Esophagus squamous epithelium (tissue), 4 donors: ENCODE data around the gene RPSA.

Experiments
- CTCF ChIP-seq, 6 experiments: fragments of 450-650 bp in 4 of 6; fragments of 200-600 bp in 2 of 6; sonication (generic) in 2 of 6; IDR thresholded peaks; one replicate each; pipeline ENCODE4 v1.5.1; 2016 to 2019; ENCODE audit warnings: antibody characterized with exemption in 6 of 6, mild to moderate bottlenecking in 4 of 6, moderate library complexity in 4 of 6
- POLR2A ChIP-seq, 4 donors: fragments of 450-650 bp; IDR thresholded peaks; one replicate each; pipeline ENCODE4 v1.6.1; 2017; ENCODE audit warnings: antibody characterized with exemption in 4 of 4, mild to moderate bottlenecking in 4 of 4, moderate library complexity in 3 of 4

GRCh38 chr3:39406368-39407258, at the start of gene RPSA:
- TF ChIP-seq CTCF (IDR thresholded peaks at IDR 0.05) (peak in 5 of 6 experiments; percentile 9 to 49 (median 38)), POLR2A (IDR thresholded peaks at IDR 0.05) (peak in 3 of 4 donors; percentile 89 to 96 (median 95))
